GM19467 (cell line): ENCODE measurements around the gene ERICH4.

Experiments used
- ATAC-seq: cut with Tn5 transposase; IDR thresholded peaks from one replicate; pipeline ENCODE4 v1.9.1; 2021; ENCODE audit warnings: mild to moderate bottlenecking, moderate library complexity; ENCODE audit not compliant: unreplicated experiment

The ERICH4 gene

GRCh38 chr19:41413947-41414346 lies 29.0 kb upstream of the ERICH4 start:
- no peak for ATAC-seq

- ATAC-seq: no peak
Measured at GRCh38 chr19:41414461-41414860, 28.5 kb upstream of the ERICH4 start.

- no peak for ATAC-seq
Measured at GRCh38 chr19:41415154-41415571, 27.8 kb upstream of the ERICH4 start.

- ATAC-seq: no peak
Measured at GRCh38 chr19:41416194-41416674, 26.7 kb upstream of the ERICH4 start.

GRCh38 chr19:41420101-41420880 lies 22.7 kb upstream of the ERICH4 start:
- ATAC-seq: no peak

- ATAC-seq: no peak
Measured at GRCh38 chr19:41421314-41421713, 21.6 kb upstream of the ERICH4 start.

- no peak for ATAC-seq
Measured at GRCh38 chr19:41421973-41422372, 21.0 kb upstream of the ERICH4 start.

- no peak for ATAC-seq
Measured at GRCh38 chr19:41422456-41422855, 20.5 kb upstream of the ERICH4 start.

GRCh38 chr19:41422955-41423354 lies 20.0 kb upstream of the ERICH4 start:
- no peak for ATAC-seq

- no peak for ATAC-seq
Measured at GRCh38 chr19:41424335-41425173, 18.4 kb upstream of the ERICH4 start.

- ATAC-seq: no peak
Measured at GRCh38 chr19:41425174-41426115, 17.5 kb upstream of the ERICH4 start.

- no peak for ATAC-seq
Measured at GRCh38 chr19:41426116-41426841, 16.7 kb upstream of the ERICH4 start.

GRCh38 chr19:41426952-41427646 lies 15.9 kb upstream of the ERICH4 start, which contains the start of gene B3GNT8:
Gene B3GNT8 (minus strand): TSS chr19:41427374. CDS start chr19:41426778, 596 bp downstream.
- no peak for ATAC-seq

- ATAC-seq: no peak
Measured at GRCh38 chr19:41427647-41428480, 15.1 kb upstream of the ERICH4 start.

- no peak for ATAC-seq
Measured at GRCh38 chr19:41428481-41428859, 14.5 kb upstream of the ERICH4 start.

- ATAC-seq: no peak
Measured at GRCh38 chr19:41430922-41431321, 12.0 kb upstream of the ERICH4 start.

GRCh38 chr19:41431426-41432386 lies 11.2 kb upstream of the ERICH4 start:
- ATAC-seq: no peak
